ENCODE results near the gene POU2F3. TPM values are rescaled to one million over a fixed set of nuclear protein-coding genes. Genes with fewer than 3 reads are reported as not detected.

The POU2F3 gene
- total RNA-seq, result not detected in 2 replicates

DNA sequence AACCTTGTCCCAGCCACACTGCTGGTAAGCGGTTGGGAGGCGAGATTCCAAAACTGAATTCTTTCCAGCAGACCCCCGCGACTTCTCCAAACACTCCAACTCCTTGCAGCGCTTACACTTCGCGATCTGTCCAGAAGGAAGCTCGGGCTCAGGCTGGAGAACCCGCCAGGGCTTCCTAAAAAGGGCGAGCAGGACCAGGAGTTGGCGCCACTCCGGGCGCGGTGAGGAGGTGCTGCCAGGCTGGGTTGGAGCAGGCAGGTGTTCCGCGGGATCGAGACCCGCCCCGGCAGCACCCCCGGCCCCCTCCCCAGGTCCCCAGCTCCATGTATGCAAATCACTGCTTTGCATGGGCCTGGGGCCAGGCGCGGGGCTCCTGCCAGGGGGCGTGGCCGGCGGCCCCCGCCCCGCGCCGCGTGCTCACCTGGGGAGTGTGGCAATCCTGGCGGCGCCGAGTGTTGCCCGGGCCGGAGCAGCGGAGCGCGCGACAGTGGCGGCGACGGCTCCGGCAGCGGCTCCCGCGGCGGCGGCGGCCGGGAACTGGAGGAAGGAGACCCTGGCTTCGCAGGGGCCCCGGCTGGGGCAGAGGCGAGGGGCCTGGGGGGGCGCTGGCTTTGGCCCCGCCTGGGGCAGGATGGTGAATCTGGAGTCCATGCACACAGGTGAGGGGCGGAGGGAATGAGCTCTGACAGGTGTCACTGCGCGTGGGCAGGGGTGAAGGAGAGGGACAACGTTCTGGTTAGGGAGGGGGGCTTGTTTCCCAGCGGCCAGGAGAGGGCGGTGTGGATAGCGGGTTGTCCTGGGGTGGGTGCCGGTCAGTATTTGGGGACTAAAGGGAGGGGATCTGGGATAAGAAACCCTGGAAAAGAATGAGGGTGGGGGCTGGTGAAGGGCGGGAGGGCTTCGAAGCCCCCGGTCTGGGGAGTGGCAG, at the start of gene POU2F3:
POU2F3 (plus strand) TSS at position 428 of the 928 bp plus-strand sequence; CDS start at position 632, 204 bp downstream.

DNA sequence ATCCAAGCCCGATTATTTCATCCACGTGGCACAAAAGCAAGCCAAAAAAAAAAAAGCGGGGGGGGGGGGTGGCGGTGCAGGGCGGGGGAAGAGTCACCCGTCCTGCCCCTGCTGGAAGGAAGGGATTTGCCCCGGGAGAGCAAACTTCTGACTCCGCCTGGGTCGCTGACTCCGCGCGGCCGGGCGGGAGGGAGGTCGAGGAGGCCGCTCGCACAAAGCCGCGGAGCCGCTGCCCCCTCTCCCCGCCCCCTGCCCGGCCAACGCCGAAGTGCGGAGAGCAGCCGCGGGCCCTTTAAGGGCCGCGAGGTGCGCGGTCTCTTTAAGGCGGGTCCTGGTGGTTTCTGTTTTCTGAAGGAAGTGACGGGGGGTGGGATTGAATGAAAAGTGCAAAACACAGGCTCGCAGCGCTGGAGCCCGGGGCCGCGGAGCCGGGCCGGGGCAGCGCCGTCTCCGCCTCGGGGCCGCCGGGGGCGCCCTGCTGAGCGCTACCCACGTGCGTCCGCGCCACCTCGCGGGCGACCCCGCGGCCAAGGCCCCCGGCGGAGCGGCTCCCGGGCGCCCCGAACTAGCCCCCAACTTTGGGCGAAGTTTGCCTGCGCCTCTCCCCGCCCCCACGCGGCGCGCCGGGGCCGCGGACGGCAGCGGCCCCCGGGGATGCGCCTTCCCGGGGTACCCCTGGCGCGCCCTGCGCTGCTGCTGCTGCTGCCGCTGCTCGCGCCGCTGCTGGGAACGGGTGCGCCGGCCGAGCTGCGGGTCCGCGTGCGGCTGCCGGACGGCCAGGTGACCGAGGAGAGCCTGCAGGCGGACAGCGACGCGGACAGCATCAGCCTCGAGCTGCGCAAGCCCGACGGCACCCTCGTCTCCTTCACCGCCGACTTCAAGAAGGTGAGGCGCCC, 29.1 kb upstream of the POU2F3 start, which contains the start of gene OAF:
OAF (plus strand) TSS at position 407 of the 896 bp plus-strand sequence; CDS start at position 655, 248 bp downstream.

DNA sequence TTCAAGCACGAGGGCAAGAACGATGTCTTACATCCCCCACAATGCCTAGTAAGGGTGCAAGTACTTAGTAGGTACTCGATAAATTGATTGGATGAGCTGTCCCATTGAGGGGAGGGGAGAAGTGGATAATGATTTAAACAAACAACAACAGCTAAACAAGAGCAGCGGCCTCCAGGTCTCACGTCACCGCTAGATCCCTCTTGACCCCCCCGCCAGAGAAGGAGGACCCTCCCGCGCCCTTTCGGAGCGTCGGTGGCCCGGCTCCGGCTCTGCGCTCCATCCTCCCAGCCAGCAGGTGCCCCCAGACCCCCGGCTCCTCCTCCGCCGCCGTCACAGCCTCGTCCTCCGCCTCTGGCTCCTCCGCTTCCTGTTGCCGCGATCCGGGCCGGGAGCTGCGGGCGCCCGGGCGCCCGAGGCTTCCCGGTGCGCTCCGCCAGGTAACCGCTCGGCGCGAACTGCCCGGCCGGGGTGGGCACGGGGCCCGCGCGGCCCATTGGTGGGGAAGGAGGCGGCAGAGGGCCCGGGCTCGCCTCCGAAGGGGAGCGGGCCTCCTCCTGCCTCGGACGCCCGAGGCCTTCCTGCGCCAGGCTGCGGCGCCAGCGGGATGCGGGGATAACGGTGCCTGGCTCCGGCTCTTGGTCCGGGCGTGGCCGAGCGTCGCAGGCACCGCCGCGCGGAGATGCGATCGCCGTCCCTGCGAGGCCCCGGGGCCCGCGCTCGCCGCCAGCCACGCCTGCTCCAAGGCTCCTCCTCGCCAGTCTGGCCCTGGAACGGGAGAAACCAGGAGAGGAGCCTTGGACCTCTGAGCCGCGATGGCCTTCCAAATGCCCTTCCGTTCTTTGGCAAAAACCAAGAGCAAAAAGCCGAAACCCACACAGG, 85.2 kb downstream of the POU2F3 start, which contains the start of gene TLCD5:
TLCD5 (plus strand) TSS at position 368 of the 879 bp plus-strand sequence. CDS start 2,143 bp downstream, outside the sequence.

DNA sequence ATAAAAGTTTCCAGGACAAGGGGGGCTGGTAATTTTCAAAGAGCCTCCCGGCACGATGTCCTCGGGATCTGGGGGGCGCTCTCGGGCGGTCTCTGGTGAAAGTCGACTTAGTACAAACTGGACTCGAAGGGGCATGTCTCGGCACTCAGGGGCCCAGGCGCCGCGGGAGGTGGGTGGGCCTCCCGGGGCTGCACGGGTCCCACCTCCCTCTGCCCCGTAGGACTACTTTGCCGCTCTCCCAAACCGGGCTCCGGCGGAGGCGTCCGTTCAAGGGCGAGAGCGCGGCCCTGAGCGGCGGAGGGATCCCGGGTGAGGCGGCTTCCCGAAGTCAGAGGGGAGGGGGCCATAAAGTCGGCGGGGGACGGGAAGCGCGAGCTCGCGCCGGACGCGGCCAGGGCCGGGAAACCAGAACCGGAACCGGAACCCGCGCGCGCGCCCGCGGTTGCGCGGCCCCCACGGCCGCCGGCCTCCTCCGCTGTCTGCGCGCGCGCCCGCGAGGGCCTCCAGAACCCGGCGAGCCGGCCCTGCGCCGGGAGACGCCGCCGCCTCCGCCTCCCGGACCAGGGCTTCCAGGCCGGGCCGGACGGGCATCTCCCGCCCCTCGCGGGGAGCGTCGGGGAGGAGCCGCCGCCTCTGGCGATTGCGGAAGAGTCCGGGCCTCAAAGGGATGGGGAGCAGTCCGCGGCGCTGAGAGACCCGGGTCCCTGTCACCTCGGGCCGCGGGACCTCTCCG, 96.1 kb downstream of the POU2F3 start, which contains the start of gene ARHGEF12:
ARHGEF12 (plus strand) TSS at position 506 of the 733 bp plus-strand sequence. CDS start 831 bp downstream, outside the sequence.

Other genes with a start within 250 kb of the POU2F3 start
- gene TRIM29, start 102.0 kb upstream of the POU2F3 start, total RNA-seq, result not detected in 2 replicates
- 10.4 and 15.2 TPM in 2 replicates for gene OAF, start 29.1 kb upstream of the POU2F3 start, total RNA-seq
- gene TLCD5, start 85.2 kb downstream of the POU2F3 start, total RNA-seq, result 5.5 and 9.3 TPM in 2 replicates
- gene ARHGEF12, start 96.3 kb downstream of the POU2F3 start, total RNA-seq, result 93.2 and 116 TPM in 2 replicates